Ovary (tissue), 3 donors: ENCODE measurements around the gene WIPF3.

Experiments
- CTCF ChIP-seq, 3 donors: fragments of 450-650 bp in 2 of 3; fragments of 200-600 bp in 1 of 3; IDR thresholded peaks; one replicate each; pipeline versions ENCODE4 v1.5.1 to v1.8.0; 2016 to 2022; ENCODE audit warnings: antibody characterized with exemption in 3 of 3, mild to moderate bottlenecking in 1 of 3
- POLR2A ChIP-seq: fragments of 450-650 bp; IDR thresholded peaks from one replicate; pipeline ENCODE4 v1.6.1; 2017; ENCODE audit warnings: antibody characterized with exemption, mild to moderate bottlenecking, moderate library complexity
- donor health status: DM: no; HTN: no; CAD: no.

GRCh38 chr7:29895559-29895958 is 89.3 kb downstream of the WIPF3 start:
- TF ChIP-seq POLR2A (no peak), CTCF (IDR thresholded peaks at IDR 0.05) (no peak)
